TTC549 (cell line): ENCODE data around the gene CACNA1D.

Experiments used
- FAIRE-seq: peaks from 2 replicates; lab custom pipeline; 2012; peaks lifted over from hg19 to GRCh38; lab: Jason Lieb, UNC

CACNA1D gene

GRCh38 chr3:53581671-53582070, 87.3 kb downstream of the CACNA1D start:
- FAIRE-seq, result no peak

DNA sequence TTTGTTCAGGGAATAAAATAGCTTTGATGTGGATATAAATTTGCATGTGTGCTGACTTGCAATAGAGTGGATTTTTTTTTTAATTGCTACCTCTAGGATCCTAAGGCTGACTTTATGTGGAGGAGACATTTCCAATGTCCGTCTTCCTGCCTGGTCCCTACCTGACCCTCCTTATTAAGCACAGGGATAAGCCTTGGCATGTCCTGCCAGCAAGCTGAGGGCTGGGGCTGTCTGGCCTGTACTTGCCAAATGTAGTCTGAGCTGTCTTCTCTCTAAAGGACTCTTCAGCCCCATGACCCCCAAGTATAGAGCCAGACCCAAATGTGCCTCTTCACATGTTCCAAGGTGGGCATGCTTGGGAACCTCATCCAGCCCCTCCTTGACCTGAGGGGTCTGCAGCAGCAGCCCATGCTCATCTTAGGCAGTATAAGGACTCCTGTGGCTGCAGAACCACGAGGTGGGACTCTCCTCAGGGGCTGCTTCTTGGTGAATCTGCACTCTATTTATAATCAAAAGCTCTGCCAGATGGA, 88.8 kb downstream of the CACNA1D start:
- FAIRE-seq, result no peak

DNA sequence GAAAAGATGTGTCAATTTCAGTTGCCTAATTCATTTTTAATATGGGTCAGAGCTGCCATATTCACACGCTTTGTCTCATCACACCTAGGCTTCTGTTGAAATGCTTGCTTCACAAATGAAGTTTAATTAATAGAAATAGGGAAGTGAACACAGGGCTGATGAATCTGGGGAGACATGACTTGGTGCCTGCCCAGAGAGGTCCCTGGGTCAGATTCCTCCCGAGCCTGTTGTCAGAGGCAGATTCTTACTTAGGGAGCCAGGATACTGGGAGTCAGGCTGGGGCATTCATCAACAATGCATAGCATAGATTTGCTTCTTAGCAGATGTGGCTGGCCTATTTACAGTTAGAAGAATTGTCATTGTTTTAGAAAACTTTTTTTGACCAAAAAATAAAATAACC, 90.6 kb downstream of the CACNA1D start:
- no peak for FAIRE-seq

DNA sequence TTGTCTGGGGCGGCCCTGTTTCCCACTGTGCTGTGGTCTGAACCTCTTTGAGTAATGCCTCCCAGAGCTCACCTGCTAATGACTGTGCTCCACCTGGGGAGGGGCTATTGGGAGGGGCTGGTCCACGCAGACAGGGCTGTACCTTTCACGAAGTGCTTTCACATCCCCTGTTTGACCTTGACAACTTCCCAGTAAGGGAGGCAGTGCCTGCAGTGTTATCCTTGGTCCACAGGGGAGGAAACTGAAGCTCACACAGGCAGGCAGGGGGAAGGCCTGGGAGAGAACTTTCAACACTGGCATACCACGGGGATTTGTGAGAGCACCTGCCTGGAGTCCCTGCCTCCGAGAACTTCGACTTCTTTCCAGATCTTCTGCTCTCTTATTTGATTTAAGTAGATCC, 91.2 kb downstream of the CACNA1D start:
- no peak for FAIRE-seq

DNA sequence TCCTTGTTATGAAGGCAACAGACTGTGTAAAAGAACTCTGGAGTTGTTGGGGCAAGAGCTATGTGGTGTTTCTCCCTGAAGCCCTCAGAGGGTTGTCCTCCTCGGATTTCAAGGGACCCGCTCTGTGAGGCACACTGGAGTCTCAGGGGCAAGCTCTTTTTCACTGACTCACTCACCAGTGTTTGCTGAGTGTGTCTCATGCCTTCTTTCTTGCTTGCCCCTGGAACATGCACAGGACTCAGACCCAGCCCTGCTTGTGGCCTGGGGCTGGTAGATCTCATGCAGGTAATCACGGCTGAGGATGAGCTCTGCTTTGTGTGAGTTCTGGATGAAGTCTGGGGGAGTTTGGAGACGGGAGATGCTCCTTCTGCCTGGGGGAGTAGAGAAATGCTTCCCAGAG, 93.7 kb downstream of the CACNA1D start:
- FAIRE-seq, result no peak

GRCh38 chr3:53589201-53589600, 94.8 kb downstream of the CACNA1D start:
- FAIRE-seq, result no peak

- FAIRE-seq, result no peak
These were observed 95.4 kb downstream of the CACNA1D start for GRCh38 chr3:53589806-53590205.

DNA sequence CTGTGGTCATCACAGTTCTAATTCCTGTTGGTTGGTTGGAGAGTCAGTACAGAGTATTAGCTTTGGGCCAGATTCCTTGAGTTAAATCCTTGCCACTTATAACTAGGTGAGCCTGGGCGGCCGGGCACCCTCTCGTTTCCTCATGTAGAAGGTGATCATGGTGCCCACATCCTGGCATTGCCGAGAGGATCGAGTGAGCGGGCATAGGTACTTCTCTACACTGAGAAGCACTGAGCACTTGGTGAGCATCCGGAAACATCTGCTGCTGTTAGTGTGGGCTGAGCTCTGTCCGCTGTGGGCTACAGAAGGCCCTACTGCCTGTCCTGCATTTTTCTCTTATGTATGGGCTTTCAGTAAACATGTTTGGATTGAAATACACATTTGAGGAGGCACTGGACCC, 96.2 kb downstream of the CACNA1D start:
- no peak for FAIRE-seq

DNA sequence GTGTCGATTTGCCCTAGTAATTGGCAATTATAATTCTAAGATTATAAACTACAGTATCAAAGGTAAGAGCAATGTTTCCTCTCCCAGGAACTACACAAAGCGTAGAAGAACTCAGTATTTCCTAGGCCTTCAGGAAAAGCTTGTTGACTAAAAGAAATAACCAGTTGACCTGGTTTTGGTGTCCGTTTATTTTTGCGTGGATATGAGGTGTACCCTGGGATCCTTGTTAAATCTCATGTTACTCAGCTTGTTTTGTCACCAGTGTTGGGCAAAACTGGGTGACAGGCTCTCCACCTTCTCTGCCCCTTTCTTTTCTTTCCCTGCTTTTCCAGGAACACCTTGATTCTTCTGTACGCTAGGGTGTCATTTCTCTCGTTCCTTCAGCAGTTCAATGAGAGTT, 97.2 kb downstream of the CACNA1D start:
- no peak for FAIRE-seq

GRCh38 chr3:53592862-53593261, 98.5 kb downstream of the CACNA1D start:
- FAIRE-seq, result no peak

- no peak for FAIRE-seq
These were observed 99.2 kb downstream of the CACNA1D start for GRCh38 chr3:53593611-53594010.

- no peak for FAIRE-seq
These were observed 99.9 kb downstream of the CACNA1D start for GRCh38 chr3:53594276-53594675.

DNA sequence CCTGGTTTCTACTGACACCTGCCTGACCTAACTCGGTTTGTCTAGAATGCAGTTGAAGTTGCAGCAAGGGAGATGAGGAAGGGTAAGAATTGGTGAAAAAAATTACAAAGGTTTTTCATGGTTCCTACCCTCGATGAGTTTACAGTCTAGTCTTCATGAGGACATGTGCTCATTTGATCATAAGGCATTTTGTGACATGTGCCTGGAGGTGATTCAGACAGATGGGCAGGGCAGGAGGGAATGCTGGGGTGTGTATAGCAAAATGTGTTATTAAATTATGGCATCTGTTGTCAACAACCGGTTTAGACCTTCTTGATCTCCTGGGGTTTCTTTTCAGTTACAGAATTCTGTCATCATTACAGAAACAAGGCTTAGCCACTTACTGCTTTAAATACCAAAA, 101.2 kb downstream of the CACNA1D start:
- FAIRE-seq, result no peak

DNA sequence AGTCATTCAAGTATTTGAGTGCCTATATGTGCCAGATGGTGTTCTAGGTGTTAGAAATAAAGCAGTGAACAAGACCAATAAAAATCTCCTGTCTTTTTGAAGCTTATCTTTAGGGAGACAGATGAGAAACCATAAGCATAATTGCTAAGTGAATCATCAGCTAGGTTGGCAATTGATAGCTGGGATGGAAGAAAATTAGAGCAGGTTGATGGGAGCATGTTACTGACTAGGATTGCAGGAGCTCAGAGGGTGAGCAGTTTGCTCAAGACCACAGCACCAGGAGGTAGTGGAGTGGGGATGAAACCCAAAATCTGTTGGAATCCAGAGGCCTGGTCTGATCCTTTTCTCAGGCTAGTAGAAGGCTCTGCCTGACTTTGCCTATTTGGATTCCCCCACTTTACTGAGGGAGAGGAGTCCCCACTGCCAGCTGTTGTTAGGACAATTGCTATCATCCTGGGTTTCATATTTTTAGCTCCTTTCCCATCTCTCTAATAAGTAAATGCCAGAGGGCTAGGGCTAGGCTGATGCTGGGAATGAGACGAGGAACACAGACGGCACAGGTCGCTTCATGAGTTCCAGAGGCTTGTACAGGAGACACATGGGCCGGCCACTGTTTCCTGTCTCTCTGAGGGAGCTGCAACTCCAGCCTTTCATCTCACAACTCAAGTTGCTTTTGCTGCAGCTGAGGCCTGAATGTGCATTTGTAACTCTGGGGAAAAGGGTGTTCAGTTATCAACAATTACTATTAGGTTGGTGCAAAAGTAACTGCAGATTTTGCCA, 102.9 kb downstream of the CACNA1D start:
- FAIRE-seq, result no peak

DNA sequence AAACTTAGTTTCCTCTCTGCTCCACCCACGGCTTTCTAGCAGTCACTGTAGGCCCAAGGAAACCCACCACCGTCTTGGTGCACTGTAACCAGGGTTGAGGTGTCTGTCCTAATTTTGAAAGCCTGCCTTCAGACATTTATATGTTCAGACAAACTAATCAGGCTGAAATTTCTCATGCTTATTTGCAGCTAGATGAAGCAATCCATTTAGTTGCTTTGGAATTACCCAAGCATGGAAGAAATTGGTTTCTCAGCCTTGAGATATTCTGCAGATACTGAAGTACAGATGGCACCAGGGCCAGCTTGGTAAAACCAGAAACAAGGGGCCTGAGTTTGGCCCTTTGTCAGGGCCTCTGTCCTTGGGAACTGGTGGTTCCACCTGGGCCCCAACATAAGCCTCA, 105.4 kb downstream of the CACNA1D start:
- no peak for FAIRE-seq

- no peak for FAIRE-seq
These were observed 108.5 kb downstream of the CACNA1D start for GRCh38 chr3:53602866-53603265.

GRCh38 chr3:53604232-53604631, 109.8 kb downstream of the CACNA1D start:
- no peak for FAIRE-seq

DNA sequence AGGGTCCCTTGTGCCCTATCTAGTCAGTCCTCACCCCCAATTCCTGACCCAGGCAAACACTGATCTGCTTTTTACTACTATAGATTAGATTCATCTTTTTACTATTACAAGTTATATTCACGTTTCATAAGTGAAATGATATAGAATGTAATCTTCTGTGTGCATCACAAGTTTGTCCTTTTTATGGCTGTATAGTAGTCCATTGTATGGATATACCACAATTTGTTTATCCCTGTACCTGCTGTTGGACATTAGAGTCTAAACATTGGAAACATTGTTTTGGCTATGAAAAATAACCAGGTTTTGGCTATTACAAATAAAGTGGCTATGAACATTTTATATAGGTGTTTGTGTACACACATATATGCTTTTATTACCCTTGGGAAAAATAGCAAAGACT, 112.4 kb downstream of the CACNA1D start:
- FAIRE-seq, result no peak

DNA sequence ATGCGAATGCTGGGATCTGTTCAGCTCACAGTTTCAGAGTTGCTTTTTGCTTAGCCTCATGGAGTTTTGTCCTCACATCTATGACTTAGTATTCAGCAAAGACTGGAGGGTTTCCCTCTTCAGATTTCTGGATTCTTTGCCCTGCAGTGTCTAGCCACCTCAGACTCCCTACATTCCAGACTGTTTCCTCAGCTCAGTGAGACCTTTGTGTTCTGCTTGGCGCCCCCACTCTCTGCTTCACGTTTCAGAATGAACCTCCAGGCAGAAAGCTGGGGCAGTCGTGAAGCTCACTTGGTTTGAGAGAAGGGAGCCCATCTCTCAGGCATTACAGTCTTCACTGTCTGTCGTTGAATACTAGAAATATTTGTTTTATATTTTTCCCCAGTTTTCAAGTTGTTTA, 118.1 kb downstream of the CACNA1D start:
- FAIRE-seq, result no peak

DNA sequence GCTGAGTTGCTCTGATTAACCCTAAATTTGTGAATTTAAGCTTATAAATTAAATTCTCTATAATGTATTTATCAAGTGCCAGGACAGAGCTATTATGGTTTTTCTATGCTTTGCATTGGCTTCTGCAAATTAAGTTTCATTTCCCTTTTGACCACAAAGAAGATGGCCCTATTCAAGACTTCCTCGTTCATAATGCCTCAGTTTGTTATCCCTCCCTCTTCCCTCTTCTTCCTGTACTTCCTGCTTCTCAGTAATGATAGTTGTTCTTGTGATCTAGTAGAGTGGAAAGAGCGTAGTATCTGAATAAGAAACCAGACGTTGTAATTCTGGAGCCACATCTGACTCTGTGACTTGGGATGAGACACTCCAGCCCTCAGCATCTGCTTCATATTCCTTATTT, 118.7 kb downstream of the CACNA1D start:
- FAIRE-seq, result no peak

DNA sequence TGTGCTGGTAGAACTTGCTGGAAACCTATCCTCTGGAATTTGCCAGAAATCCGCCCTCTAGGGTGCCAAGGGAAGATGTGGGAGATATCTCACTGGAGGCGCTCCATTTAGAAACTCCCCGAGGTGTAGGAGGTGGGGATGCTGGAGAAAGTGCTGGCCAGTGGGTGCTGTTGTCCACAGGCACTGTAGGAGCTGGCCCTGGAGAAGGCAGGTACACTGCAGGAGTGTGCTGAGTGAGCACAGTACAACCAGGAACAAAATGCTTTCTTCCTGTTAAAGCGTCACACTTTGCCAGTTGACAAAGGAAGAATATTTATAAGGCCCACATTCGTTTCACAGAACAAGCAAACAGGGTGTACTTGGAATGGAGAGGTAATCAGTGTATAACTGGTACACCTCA, 119.9 kb downstream of the CACNA1D start:
- no peak for FAIRE-seq

DNA sequence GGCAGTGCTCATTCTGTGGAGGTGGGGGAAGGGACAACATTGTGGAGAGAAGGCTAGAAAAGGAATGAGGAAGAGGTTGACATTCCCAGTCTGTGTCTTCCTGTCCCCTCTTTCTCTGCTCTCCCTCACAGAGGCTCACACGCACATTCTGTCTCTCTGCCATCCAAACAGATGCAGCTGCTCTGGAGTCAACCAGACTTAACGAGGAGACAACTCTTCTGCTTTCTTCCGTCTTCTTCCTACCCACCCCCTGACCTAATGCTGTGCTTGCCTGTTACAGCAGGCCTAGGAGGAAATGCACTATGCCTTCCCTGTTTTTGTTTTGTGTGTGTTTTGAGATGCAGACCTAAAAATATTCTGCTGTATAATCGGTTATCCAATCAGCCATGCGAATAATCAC, 121.9 kb downstream of the CACNA1D start:
- FAIRE-seq, result no peak

DNA sequence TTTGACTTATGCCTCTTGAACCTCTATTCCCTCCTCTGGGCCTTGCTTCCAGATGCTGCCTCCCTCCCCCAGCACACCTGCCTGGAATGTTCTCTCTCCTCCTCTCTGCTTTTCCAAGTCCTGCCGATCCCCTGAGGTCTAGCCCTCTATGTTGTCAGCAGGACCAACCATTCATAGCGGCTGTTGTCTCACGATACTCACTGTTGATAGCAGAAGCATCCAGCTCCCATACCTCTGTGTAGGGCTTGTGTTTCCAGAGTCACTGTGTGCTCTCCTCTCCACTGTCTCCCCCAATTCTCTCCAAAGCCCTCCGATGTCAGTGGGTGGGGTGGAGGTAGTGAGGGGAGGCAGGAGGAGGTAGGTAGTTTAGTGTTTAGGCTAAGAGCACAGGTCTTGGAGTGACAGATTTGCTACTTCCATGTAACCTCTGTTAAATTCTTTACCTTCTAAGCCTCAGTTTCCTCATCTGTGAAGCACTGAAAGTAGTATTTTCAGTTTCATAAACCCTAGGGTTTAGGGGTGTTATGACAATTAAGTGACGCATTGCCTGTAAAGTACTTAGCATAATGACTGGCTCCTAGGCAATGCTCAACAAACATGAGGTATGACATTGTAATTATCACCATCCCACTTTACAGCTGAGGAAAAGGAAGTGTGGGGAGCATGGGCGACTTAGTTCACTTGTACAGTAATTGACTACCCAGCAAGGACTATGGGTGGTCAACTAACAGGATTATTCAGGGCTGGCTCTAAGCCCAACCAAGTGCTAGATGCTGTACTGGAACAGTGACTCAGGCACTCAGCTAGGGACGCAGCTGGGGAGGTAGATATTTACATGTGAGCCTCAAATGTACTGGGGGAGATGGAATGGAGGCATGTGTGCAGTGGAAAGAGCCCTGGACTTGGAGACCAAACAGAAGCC, 122.8 kb downstream of the CACNA1D start:
- FAIRE-seq, result no peak
